Immature natural killer cell (primary cell): ENCODE measurements around the gene CAPN9. TPM values are rescaled to one million over a fixed set of nuclear protein-coding genes. Genes with fewer than 3 reads are reported as not detected.
"Not testable (repeated sequence)": the region's sequence is repeated elsewhere in the genome, so short reads cannot be mapped to it uniquely, and the experiment has no call there.

Source experiments
- DNase-seq, 3 donors: peaks; one replicate each; pipeline ENCODE4 v3.0.0; 2022; ENCODE audit warnings: mixed read lengths in 1 of 3
- H3K27ac Mint-ChIP-seq, 6 donors: one replicate each; pipeline ENCODE4 v1.8.0; 2020; ENCODE audit warnings: mixed read lengths in 6 of 6, mild to moderate bottlenecking in 5 of 6, inconsistent platforms in 4 of 6, moderate library complexity in 3 of 6
- H3K27me3 Mint-ChIP-seq, 3 donors: one replicate each; pipeline ENCODE4 v1.8.0; 2020 to 2021; ENCODE audit warnings: low read depth in 3 of 3, mild to moderate bottlenecking in 3 of 3, mixed read lengths in 3 of 3, moderate library complexity in 3 of 3, inconsistent platforms in 1 of 3
- H3K36me3 Mint-ChIP-seq, 3 donors: one replicate each; pipeline ENCODE4 v1.8.0; 2020; ENCODE audit warnings: mixed read lengths in 3 of 3, inconsistent platforms in 2 of 3, mild to moderate bottlenecking in 2 of 3
- H3K4me1 Mint-ChIP-seq, 2 donors: one replicate each; pipeline ENCODE4 v1.8.0; 2020; ENCODE audit warnings: inconsistent platforms in 2 of 2, mild to moderate bottlenecking in 2 of 2, mixed read lengths in 2 of 2, moderate library complexity in 1 of 2
- H3K4me3 Mint-ChIP-seq, 5 donors: one replicate each; pipeline ENCODE4 v1.8.0; 2020; ENCODE audit warnings: mild to moderate bottlenecking in 5 of 5, mixed read lengths in 5 of 5, inconsistent platforms in 3 of 5, moderate library complexity in 3 of 5
- H3K9me3 Mint-ChIP-seq, 6 donors: one replicate each; pipeline ENCODE4 v1.8.0; 2020; ENCODE audit warnings: mild to moderate bottlenecking in 6 of 6, mixed read lengths in 6 of 6, inconsistent platforms in 4 of 6, moderate library complexity in 3 of 6
- polyA plus RNA-seq, 3 donors: library from polyadenylated mRNA; unstranded; fragments of 300-500 nt; fragmentation: Illumina TruSeq; gene quantifications; one replicate each; pipeline ENCODE4 v1.2.3, GENCODE V29; 2021

The CAPN9 gene, protein sequence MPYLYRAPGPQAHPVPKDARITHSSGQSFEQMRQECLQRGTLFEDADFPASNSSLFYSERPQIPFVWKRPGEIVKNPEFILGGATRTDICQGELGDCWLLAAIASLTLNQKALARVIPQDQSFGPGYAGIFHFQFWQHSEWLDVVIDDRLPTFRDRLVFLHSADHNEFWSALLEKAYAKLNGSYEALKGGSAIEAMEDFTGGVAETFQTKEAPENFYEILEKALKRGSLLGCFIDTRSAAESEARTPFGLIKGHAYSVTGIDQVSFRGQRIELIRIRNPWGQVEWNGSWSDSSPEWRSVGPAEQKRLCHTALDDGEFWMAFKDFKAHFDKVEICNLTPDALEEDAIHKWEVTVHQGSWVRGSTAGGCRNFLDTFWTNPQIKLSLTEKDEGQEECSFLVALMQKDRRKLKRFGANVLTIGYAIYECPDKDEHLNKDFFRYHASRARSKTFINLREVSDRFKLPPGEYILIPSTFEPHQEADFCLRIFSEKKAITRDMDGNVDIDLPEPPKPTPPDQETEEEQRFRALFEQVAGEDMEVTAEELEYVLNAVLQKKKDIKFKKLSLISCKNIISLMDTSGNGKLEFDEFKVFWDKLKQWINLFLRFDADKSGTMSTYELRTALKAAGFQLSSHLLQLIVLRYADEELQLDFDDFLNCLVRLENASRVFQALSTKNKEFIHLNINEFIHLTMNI
- not detected for polyA plus RNA-seq

DNA sequence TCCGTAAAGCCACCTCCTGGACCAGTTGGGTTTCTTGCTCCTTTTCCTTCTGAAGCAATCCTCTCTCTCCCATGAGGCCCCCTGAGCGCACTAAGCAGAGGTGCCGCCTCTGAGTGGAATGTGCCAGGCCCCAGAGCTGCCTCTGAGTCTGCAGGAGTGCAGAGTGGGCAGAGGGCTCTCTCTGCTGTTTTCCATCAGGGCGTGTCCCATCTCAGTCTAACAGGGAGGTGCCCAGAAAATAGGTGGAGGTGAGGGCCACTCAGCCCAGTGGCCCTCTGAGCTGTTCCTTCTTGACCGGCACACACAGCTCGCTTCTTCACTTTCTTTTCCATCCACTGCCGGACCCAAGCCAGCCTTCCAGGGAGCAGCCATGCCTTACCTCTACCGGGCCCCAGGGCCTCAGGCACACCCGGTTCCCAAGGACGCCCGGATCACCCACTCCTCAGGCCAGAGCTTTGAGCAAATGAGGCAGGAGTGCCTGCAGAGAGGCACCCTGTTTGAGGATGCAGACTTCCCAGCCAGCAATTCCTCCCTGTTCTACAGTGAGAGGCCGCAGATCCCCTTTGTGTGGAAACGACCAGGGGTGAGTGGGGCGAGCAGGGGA, at the start of gene CAPN9:
CAPN9 (plus strand) TSS at position 262 of the 604 bp plus-strand sequence; CDS start at position 371, 109 bp downstream.
- H3K27ac Mint-ChIP-seq: no peak within 1 kb of the TSS
- no peak within 1 kb of the TSS for H3K4me3 Mint-ChIP-seq

DNA sequence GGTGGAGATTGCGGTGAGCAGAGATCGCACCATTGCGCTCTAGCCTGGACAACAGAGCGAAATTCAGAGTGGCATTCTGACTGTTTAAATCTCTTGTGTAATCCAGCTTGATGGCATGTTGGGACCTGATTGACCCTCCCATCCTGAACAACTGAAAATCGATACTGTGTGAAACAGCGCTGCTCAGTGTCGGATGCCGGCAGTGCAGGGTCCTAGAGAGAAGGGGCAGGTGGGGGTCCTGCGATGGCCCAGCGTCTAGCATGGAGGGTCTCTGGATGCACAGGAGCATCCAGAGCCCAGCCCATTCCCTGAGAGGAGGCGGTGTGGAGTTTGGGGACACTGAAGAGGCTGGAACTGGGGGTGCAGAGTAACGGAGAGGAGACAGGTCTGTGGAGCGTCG, 49.1 kb upstream of the CAPN9 start:
- Mint-ChIP-seq H3K9me3 (no peaks in the 10 kb centered on the region), H3K36me3 (peaks cover 2 to 10% (median 5%) of the 10 kb centered on the region in 3 donors), H3K27ac (no peak overlapping the region), H3K4me3 (no peak overlapping the region), H3K27me3 (peaks cover 0 to 2% (median 0%) of the 10 kb centered on the region in 3 donors), H3K4me1 (peaks cover 0 to 8% of the 10 kb centered on the region in 2 donors)
- no peak for DNase-seq

More for the DNA sequence above, at the start of gene CAPN9:
- no peaks in the 10 kb centered on the region for H3K4me1 Mint-ChIP-seq
- peaks cover 2 to 5% (median 2%) of the 10 kb centered on the region in 3 donors for H3K27me3 Mint-ChIP-seq
- H3K36me3 Mint-ChIP-seq: no peaks in the 10 kb centered on the region
- DNase-seq: no peak
- H3K9me3 Mint-ChIP-seq: no peaks in the 10 kb centered on the region

GRCh38 chr1:230698964-230699363, 48.2 kb upstream of the CAPN9 start:
- H3K27me3 Mint-ChIP-seq, H3K27ac Mint-ChIP-seq, H3K4me1 Mint-ChIP-seq, H3K4me3 Mint-ChIP-seq, DNase-seq, H3K36me3 Mint-ChIP-seq, H3K9me3 Mint-ChIP-seq: not testable (repeated sequence)

DNA sequence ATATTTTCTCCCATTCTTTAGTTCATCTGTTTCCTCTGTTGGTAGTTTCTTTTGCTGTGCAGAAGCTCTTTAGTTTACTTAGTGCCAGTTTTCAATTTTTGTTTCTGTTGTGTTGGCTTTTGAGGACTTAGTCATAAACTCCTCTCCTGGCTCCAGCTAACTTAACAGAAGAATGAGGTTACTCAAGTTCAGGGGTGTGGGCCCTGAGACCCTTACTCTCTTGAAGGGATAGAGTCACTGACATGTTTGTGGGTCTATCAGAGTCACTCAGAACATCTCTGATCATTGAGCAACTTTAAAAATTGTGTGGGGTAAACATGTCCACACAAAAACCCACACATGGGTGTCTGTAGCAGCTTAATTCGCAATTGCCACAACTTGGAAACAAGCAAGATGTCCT, 47.5 kb upstream of the CAPN9 start:
- peaks cover 0 to 2% (median 0%) of the 10 kb centered on the region in 3 donors for H3K27me3 Mint-ChIP-seq
- no peak for DNase-seq
- H3K27ac Mint-ChIP-seq: no peak overlapping the region
- H3K4me1 Mint-ChIP-seq: peaks cover 0 to under 1% of the 10 kb centered on the region in 2 donors
- H3K4me3 Mint-ChIP-seq: no peak overlapping the region
- H3K36me3 Mint-ChIP-seq: peaks cover 0 to 3% (median 0%) of the 10 kb centered on the region in 3 donors
- H3K9me3 Mint-ChIP-seq: no peaks in the 10 kb centered on the region

DNA sequence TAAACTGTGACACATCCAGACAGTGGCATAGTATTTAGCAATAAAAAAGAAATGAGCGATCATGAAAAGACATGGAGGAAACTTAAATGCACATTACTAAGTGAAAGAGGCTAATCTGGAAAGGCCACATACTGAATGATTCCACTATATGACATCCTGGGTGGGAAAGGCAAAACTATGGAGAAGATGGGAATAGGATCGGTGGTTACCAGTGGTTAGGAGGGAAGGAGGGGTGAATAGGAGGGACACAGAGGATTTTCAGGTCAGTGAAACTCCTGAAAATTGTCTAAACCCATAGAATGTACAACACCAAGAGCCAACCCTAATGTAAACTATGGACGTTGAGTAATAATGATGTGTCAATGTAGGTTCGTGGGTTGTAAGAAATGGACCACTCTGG, 47.1 kb upstream of the CAPN9 start:
- H3K27ac Mint-ChIP-seq: no peak overlapping the region

DNA sequence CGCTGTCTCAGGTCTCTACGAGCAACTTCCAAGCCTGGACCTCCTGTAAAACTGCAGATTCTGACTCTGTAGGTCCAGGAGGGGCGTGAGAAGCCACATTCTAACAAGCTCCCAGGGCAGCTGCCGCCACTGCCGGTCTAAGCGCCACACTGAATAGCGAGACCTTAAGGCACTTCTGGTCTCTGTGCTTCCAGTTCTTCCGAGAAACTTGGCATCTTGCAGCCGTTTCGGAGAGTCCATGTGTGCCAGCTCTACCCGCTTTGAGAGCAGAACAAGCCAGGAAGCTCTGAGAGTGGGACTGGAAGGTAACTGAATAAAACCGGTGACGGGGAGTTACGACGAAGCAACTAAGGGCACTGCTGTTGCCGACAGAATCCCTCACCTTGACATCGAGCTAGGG, 45.8 kb upstream of the CAPN9 start:
- Mint-ChIP-seq H3K36me3 (no peaks in the 10 kb centered on the region), H3K4me3 (no peak overlapping the region), H3K4me1 (no peaks in the 10 kb centered on the region), H3K27me3 (peaks cover 0 to 2% (median 0%) of the 10 kb centered on the region in 3 donors), H3K27ac (no peak overlapping the region), H3K9me3 (no peaks in the 10 kb centered on the region)
- DNase-seq: no peak

More for the DNA sequence above, 47.1 kb upstream of the CAPN9 start:
- Mint-ChIP-seq H3K4me3 (no peak overlapping the region), H3K9me3 (no peaks in the 10 kb centered on the region), H3K27me3 (peaks cover 0 to under 1% (median 0%) of the 10 kb centered on the region in 3 donors), H3K4me1 (no peaks in the 10 kb centered on the region), H3K36me3 (peaks cover 0 to 3% (median 0%) of the 10 kb centered on the region in 3 donors)
- DNase-seq: no peak

- DNase-seq: no peak
- Mint-ChIP-seq H3K4me1 (no peaks in the 10 kb centered on the region), H3K4me3 (no peak overlapping the region), H3K27me3 (peaks cover 0 to 2% (median 0%) of the 10 kb centered on the region in 3 donors), H3K9me3 (no peaks in the 10 kb centered on the region), H3K36me3 (no peaks in the 10 kb centered on the region), H3K27ac (no peak overlapping the region)
These were observed 45.1 kb upstream of the CAPN9 start for GRCh38 chr1:230701895-230702768.

- DNase-seq: no peak
- Mint-ChIP-seq H3K36me3 (no peaks in the 10 kb centered on the region), H3K27ac (no peak overlapping the region), H3K4me1 (peaks cover 4 to 7% of the 10 kb centered on the region in 2 donors), H3K9me3 (no peaks in the 10 kb centered on the region), H3K27me3 (peaks cover 0 to 2% (median 0%) of the 10 kb centered on the region in 3 donors), H3K4me3 (no peak overlapping the region)
These were observed 44.1 kb upstream of the CAPN9 start for GRCh38 chr1:230702934-230703678.

DNA sequence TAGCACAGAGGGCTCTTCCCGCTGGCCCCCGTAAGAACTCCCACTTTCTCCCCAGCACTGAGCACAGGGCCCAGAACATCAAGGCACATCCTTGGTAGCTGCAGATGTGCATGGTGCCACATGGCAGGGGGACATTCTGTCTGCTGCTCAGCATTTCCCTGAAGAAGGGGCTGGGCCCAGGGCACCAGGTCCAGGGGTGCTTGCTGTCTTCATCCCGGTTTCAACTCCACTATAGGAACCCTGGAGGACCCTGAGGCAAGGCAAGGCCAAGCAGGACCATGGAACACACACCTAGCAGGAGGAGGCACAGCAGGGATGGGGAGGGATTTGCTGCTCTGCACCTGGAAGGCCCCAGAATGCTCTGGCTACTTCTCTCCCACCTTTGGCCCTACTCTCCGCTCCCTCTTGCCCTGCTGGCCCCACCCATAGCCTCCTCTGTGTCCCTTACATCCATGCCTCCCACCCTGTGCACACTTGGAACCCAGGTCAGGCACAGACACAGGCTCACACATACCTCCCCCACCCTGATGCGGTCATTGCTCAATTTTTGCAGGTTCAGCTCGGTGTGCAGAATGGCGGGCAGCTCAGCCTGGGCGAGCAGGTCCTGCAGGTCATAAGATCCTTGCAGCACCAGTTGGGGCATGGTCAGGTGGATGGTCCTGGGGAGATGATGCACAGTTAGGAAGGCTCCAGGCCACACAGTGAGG, 43.4 kb upstream of the CAPN9 start:
- H3K27ac Mint-ChIP-seq: no peak overlapping the region
- peaks cover 0 to 2% (median under 1%) of the 10 kb centered on the region in 3 donors for H3K27me3 Mint-ChIP-seq
- H3K9me3 Mint-ChIP-seq: no peaks in the 10 kb centered on the region
- no peak overlapping the region for H3K4me3 Mint-ChIP-seq
- no peaks in the 10 kb centered on the region for H3K36me3 Mint-ChIP-seq
- peaks cover 10 to 14% of the 10 kb centered on the region in 2 donors for H3K4me1 Mint-ChIP-seq
- no peak for DNase-seq

GRCh38 chr1:230704830-230705229, 42.4 kb upstream of the CAPN9 start:
- H3K36me3 Mint-ChIP-seq: no peaks in the 10 kb centered on the region

DNA sequence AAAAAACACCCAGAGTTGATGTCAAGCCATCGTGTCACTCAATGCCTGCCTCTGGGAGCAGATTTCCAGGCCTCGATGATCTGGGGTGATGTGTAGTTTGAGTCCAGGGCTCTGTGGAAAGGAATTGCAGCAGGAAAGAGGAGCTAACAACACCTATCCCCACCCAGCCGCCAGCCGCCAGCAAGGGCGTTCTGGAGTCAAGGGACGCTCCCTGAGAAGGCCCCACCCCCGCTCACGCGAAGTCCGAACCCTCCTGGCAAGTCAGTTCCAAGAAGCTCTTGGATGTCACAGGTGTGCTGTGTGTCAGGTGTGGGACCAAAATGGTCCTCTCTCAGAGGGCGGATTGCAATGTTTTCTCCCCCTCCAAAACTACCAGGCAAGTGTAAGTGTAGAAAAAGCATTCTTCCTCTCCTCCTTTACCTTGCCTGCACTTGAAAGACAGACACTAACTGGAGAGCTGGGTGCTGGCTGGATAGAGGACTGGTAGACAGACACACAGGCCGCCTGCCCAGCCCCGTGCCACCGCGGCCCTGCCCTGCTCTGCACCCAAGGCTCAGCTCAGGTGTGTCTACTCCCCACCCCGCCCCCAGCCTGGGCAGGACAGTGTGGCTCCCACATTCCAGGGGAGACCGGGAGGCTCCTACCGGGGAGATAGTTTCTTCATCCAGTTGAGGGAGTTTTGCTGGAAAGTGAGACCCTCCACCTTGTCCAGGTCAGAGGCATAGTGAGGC, 41.7 kb upstream of the CAPN9 start:
- Mint-ChIP-seq H3K9me3 (no peaks in the 10 kb centered on the region), H3K36me3 (no peaks in the 10 kb centered on the region), H3K4me1 (peaks cover 12 to 14% of the 10 kb centered on the region in 2 donors), H3K27ac (no peak overlapping the region), H3K4me3 (no peak overlapping the region), H3K27me3 (peaks cover 0 to 4% (median 2%) of the 10 kb centered on the region in 3 donors)
- no peak for DNase-seq

More at GRCh38 chr1:230704830-230705229, 42.4 kb upstream of the CAPN9 start:
- Mint-ChIP-seq H3K27me3 (peaks cover 0 to 4% (median 2%) of the 10 kb centered on the region in 3 donors), H3K4me1 (peaks cover 12 to 14% of the 10 kb centered on the region in 2 donors), H3K4me3 (no peak overlapping the region), H3K9me3 (no peaks in the 10 kb centered on the region), H3K27ac (no peak overlapping the region)
- DNase-seq: no peak
